OCI-LY7 (cell line): ENCODE measurements around the gene ZNF91.

ENCODE experiments used
- CTCF ChIP-seq: fragments of 200-600 bp; sonication (generic); conservative IDR thresholded peaks from 2 replicates; pipeline ENCODE4 v1.5.1; 2014; ENCODE audit warnings: mild to moderate bottlenecking, antibody characterized with exemption, low read length, moderate library complexity, mixed read lengths
- EZH2phosphoT487 ChIP-seq: fragments of 200-600 bp; sonication (generic); IDR thresholded peaks from 2 replicates; pipeline ENCODE4 v1.6.1; 2018; ENCODE audit warnings: low read depth, borderline replicate concordance, mild to moderate bottlenecking, mixed run types, antibody characterized with exemption, low read length, moderate library complexity, mixed read lengths

GRCh38 chr19:23378948-23379347, 16.3 kb downstream of the ZNF91 start:
- TF ChIP-seq CTCF (no peak), EZH2phosphoT487 (no peak)
